Heart left ventricle (tissue), 13 donors: ENCODE data around the gene ARSB.

Experiments
- CTCF ChIP-seq, 12 donors: fragments of 200-600 bp; sonication (generic) in 4 of 12; IDR thresholded peaks; one replicate each; pipeline versions ENCODE4 v1.5.0 to v1.8.0; 2018 to 2022; ENCODE audit warnings: antibody characterized with exemption in 12 of 12, mild to moderate bottlenecking in 5 of 12
- POLR2A ChIP-seq, 2 donors: fragments of 450-650 bp; IDR thresholded peaks; one replicate each; pipeline ENCODE4 v1.6.1; 2017; ENCODE audit warnings: antibody characterized with exemption in 2 of 2, mild to moderate bottlenecking in 2 of 2, moderate library complexity in 2 of 2
- donor health status: ischemic (EF 13 %, LVEDD 7.1; RV severe dilation, severe dysfunction).
- donor health status: DM: no; HTN: yes; CAD: no.
- donor health status: DM: no; HTN: no; CAD: no.
- donor health status: ischemic (EF 25% LVEDD 6.9; RV normal size, moderate dysfunction).
- donor health status: ischemic (EF 25% LVEDD 5.7; RV mildly dilated, moderate dysfunction).
- donor health status: ischemic (EF 35%, LVEDD 5.7; RV mildly dilated, moderate dysfunction).
- donor health status: nonischemic (EF 11% LVEDD 7.7; RV severe dilation, severe dysfunction).
- donor health status: DM: yes; HTN: yes; CAD: no.
- donor health status: PGD.
- donor health status: ischemic (EF 29% LVEDD 5.4; RV normal size, mild dysfunction).
- donor health status: nonischemic (EF 23%, LVEDD 6.1; RV moderate dilation, normal function).

- no peak for TF ChIP-seq CTCF (IDR thresholded peaks at IDR 0.05)
- TF ChIP-seq POLR2A (IDR thresholded peaks at IDR 0.05) = no peak
These were observed 47.7 kb upstream of the ARSB start for GRCh38 chr5:79032782-79033181.
